Loucy (cell line): Measurements from ENCODE around the gene MSL2.
"Not testable (repeated sequence)": the region's sequence is repeated elsewhere in the genome, so short reads cannot be mapped to it uniquely, and the experiment has no call there.

ENCODE experiments used
- CTCF ChIP-seq: fragments of 200-600 bp; sonication (generic); conservative IDR thresholded peaks from 2 replicates; pipeline ENCODE4 v1.5.1; 2014; ENCODE audit warnings: mild to moderate bottlenecking, antibody characterized with exemption, low read length
- EZH2phosphoT487 ChIP-seq: fragments of 200-600 bp; IDR thresholded peaks from 2 replicates; pipeline ENCODE4 v1.6.1; 2018; ENCODE audit warnings: antibody characterized with exemption, mild to moderate bottlenecking, moderate library complexity, borderline replicate concordance

GRCh38 chr3:136192195-136192594 is 3.9 kb downstream of the MSL2 start:
- TF ChIP-seq CTCF, EZH2phosphoT487: not testable (repeated sequence)
